GM06990 (cell line): ENCODE measurements around the gene DNAJC28.
A peak's percentile ranks its signal among the peaks of the same experiment; 100 is the strongest.

ENCODE experiments used
- DNase-seq: peaks from one replicate; pipeline ENCODE4 v3.0.0-alpha.2; 2011; ENCODE audit not compliant: insufficient read length; ENCODE audit errors: extremely low read depth
- H3K27me3 ChIP-seq: replicated peaks from 2 replicates; pipeline ENCODE4 v1.6.0; 2011; ENCODE audit warnings: low read length; ENCODE audit not compliant: control insufficient read depth, insufficient read depth
- H3K36me3 ChIP-seq: 2 replicates; pipeline ENCODE4 v1.5.1; 2011; ENCODE audit warnings: low read length; ENCODE audit not compliant: control insufficient read depth, insufficient read depth
- H3K4me3 ChIP-seq: replicated peaks from 2 replicates; pipeline ENCODE4 v1.5.1; 2011; ENCODE audit warnings: low read depth, mild to moderate bottlenecking, control low read depth, low read length
- CTCF ChIP-seq: IDR thresholded peaks from 2 replicates; pipeline ENCODE4 v1.5.1; 2011; ENCODE audit warnings: low read length, control low read depth, mild to moderate bottlenecking, inconsistent platforms; ENCODE audit not compliant: insufficient read depth, poor library complexity, severe bottlenecking

Gene DNAJC28

GRCh38 chr21:33480481-33481103 lies 10.9 kb downstream of the DNAJC28 start:
- no peak for TF ChIP-seq CTCF
- DNase-seq: no peak
- Histone ChIP-seq H3K36me3 (no peaks in the 10 kb centered on the region), H3K4me3 (peak overlapping the region; percentile 86), H3K27me3 (no peaks in the 10 kb centered on the region)

DNA sequence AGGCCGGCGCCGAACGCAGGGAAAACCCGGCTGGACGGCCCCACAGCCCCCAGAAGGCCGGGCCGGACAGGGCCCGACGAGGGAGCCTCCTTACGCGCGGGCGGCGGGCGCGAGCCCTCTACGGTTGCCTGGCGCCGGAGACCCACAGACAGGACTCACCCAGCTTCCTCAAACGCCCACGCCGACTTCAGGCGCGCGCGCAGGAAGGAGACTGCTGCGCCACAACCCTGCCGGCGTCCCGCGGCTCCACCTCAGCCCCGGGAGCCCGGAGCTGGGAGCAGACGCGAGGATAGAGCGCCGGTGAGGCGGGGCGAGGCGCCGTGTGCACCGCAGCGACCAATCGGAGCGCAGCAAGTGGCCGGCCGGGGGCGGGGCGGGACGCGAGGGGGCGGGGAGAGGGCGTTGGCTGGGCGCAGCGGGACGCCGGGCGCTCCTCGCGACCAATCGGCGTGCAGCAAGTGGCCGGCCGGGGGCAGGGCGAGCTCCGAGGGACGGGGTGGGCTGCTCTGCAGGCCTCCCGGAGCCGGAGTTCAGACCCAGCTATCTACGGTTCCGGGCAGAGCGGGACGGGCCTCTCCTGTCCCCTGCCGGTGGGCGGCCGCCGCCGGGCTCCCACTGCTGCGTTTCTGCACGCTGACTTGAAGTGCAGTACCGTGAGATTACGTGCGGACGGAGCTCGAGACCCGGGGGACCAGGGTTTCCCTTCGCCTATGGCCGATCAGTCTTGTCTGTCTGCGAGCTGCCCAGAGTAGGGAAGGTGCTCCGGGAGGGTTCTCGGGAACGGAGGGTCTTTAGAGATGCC lies 11.6 kb downstream of the DNAJC28 start, which contains the start of gene TMEM50B:
TMEM50B (minus strand) TSS at position 296 of the 802 bp plus-strand sequence. CDS start 11,089 bp downstream, outside the sequence.
- no peaks in the 10 kb centered on the region for H3K36me3 ChIP-seq
- no peaks in the 10 kb centered on the region for H3K27me3 ChIP-seq
- peak; percentile 53 for TF ChIP-seq CTCF
- peak; percentile 98 for DNase-seq
- peak within 1 kb of the TSS; percentile 86 for H3K4me3 ChIP-seq

GRCh38 chr21:33478935-33479678 lies 12.4 kb downstream of the DNAJC28 start:
- Histone ChIP-seq H3K36me3 (no peaks in the 10 kb centered on the region), H3K4me3 (peak overlapping the region; percentile 81), H3K27me3 (no peaks in the 10 kb centered on the region)
- peak; percentile 46 for DNase-seq
- peak; percentile 21 for TF ChIP-seq CTCF

DNA sequence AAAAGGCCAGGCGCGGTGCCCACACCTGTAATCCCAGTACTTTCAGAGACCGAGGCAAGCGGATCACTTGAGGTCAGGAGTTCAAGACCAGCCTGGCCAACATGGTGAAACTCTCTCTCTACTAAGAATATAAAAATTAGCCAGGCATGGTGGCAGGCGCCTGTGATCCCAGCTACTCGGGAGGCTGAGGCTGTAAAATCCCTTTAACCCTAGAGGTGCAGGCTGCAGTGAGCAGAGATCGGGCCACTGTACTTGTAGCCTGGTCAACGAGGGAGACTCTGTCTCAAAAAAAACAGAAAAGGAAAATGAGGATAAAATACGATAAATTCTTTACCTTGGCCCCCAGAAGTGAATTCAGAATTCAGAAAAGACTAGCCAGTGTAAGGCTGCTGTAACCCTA lies 13.3 kb downstream of the DNAJC28 start:
- Histone ChIP-seq H3K27me3 (no peaks in the 10 kb centered on the region), H3K36me3 (no peaks in the 10 kb centered on the region), H3K4me3 (peak overlapping the region; percentile 81)
- no peak for TF ChIP-seq CTCF
- DNase-seq: no peak

DNA sequence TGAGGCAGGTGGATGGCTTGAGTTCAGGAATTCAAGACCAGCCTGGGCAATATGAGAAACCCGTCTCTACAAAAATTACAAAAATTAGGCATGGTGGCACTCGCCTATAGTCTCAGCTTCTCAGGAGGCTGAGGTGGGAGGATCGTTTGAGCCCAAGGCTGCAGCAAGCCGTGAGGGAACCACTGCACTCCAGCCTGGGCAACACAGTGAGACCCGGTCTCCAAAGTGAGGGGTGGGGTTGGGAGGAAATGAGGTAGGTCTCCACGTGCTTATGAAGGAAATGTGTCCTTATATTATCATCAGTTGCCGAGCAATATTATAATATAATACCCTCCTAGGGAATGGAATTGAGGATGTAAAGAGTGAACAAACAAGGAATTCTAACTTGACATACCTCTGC lies 14.4 kb downstream of the DNAJC28 start:
- no peaks in the 10 kb centered on the region for H3K27me3 ChIP-seq
- H3K36me3 ChIP-seq: no peaks in the 10 kb centered on the region
- no peak overlapping the region for H3K4me3 ChIP-seq
- DNase-seq: no peak
- TF ChIP-seq CTCF: no peak
